K562 (cell line): ENCODE data around the gene ADD1. TPM values are rescaled to one million over a fixed set of nuclear protein-coding genes. Genes with fewer than 3 reads are reported as not detected.

ENCODE experiments used
- KLF10 ChIP-seq: fragments of 250-450 bp; sonication (Bioruptor Pico); IDR thresholded peaks from 2 replicates; pipeline ENCODE4 v1.6.1; 2021; ENCODE audit warnings: matching md5 sums
- SRSF9 ChIP-seq: fragments of 200-400 bp; formaldehyde crosslinking; IDR thresholded peaks from 2 replicates; pipeline ENCODE4 v1.6.1; 2017; ENCODE audit warnings: low read depth, low read length, borderline replicate concordance
- TCF3 ChIP-seq: sonication (generic); formaldehyde crosslinking; IDR thresholded peaks from 2 replicates; pipeline ENCODE4 v1.4.0; 2020; ENCODE audit warnings: mild to moderate bottlenecking, missing genetic modification reagents
- TEAD4 ChIP-seq, 2 experiments: sonication (generic) in 1 of 2; formaldehyde crosslinking in 1 of 2; IDR thresholded peaks; 2 replicates each; pipeline versions ENCODE4 v1.6.1 to v1.8.0; 2012 to 2022; ENCODE audit warnings: borderline replicate concordance in 1 of 2, inconsistent platforms in 1 of 2, low read length in 1 of 2, mild to moderate bottlenecking in 1 of 2, missing genetic modification reagents in 1 of 2
- ZC3H4 ChIP-seq: sonication (generic); formaldehyde crosslinking; IDR thresholded peaks from 2 replicates; pipeline ENCODE4 v1.9.0; 2021; ENCODE audit warnings: missing genetic modification reagents, borderline replicate concordance
- ZNF146 ChIP-seq: IDR thresholded peaks from one replicate; pipeline ENCODE4 v1.6.1; 2018; ENCODE audit warnings: missing compliant biosample characterization; ENCODE audit not compliant: unreplicated experiment
- polyA plus RNA-seq, 8 experiments: library from polyadenylated mRNA; depleted of rRNA in 4 of 8; stranded (reverse) in 5 of 8; unstranded in 3 of 8; fragments of >200 nt; fragmentation: Nextera tagmentation in 2 of 8; fragmentation: Illumina TruSeq in 1 of 8; extraction: Ambion mirVana in 2 of 8; extraction: Trizol in 1 of 8; gene quantifications; 2 replicates each; pipeline versions ENCODE4 v1.2.1 to v1.2.3, GENCODE V29; 2011 to 2014; ENCODE audit warnings: inconsistent platforms in 1 of 8, missing spikeins in 1 of 8
- total RNA-seq, 7 experiments: library from RNA; depleted of rRNA in 6 of 7; stranded (reverse); fragments of >200 nt in 6 of 7; fragmentation: Illumina TruSeq in 2 of 7; extraction: Trizol in 2 of 7; gene quantifications; 2 replicates each; pipeline versions ENCODE4 v1.2.1 to v1.2.3, GENCODE V29; 2011 to 2021; ENCODE audit warnings: low replicate concordance in 1 of 7
- TF ChIP-seq, protein P1 (sequence below), 2 experiments: fragments of 450-650 bp in 1 of 2; IDR thresholded peaks; 2 replicates each; pipeline ENCODE4 v1.6.1; 2011 to 2017; ENCODE audit warnings: low read depth in 2 of 2, antibody characterized with exemption in 1 of 2, borderline replicate concordance in 1 of 2, low read length in 1 of 2, mild to moderate bottlenecking in 1 of 2, mixed read lengths in 1 of 2; ENCODE audit not compliant: control insufficient read depth in 1 of 2
- TF ChIP-seq, protein P2 (sequence below): fragments of 150-350 bp; conservative IDR thresholded peaks from 2 replicates; pipeline ENCODE4 v1.6.1; 2014; ENCODE audit warnings: low read length

The ADD1 gene
- total and polyA plus RNA-seq, 9 of the 15 experiments (the other 6 are each of a cell fraction or from before 2014, with no cell fraction given): 17.5 to 153 (median 74.0) TPM

DNA sequence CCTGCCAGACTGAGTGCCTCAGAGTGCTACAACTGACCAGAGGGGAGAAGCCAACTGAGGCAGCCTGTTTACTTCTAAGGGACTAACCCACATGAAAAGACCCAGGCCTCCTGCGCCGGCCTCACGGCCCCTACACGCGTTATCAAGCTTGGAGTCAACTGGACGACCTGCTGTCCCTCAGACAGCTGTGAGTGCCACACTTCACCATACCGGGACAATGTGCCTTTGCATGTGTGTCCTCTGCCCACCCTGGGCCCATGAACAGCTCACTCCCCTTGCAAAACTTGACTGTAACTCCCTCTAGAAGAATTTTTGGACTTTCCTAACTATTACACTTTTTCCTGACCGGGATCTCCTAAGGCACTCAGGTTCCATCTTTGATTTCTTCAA lies 117.8 kb downstream of the ADD1 start (continued):
- TF ChIP-seq SRSF9: no peak
- TF ChIP-seq ZC3H4: no peak
- no peak for TF ChIP-seq ZNF146 (CRISPR knock-in tag)
- TF ChIP-seq TCF3 (CRISPR knock-in tag): no peak
- no peak for TF ChIP-seq TEAD4 (IDR thresholded peaks at IDR 0.05; ENCODE audit: low read length)
- TF ChIP-seq TEAD4 (CRISPR knock-in tag; IDR thresholded peaks at IDR 0.05; ENCODE audit: borderline replicate concordance): no peak
- no peak for TF ChIP-seq KLF10 (CRISPR knock-in tag)
- TF ChIP-seq, protein P1, sequence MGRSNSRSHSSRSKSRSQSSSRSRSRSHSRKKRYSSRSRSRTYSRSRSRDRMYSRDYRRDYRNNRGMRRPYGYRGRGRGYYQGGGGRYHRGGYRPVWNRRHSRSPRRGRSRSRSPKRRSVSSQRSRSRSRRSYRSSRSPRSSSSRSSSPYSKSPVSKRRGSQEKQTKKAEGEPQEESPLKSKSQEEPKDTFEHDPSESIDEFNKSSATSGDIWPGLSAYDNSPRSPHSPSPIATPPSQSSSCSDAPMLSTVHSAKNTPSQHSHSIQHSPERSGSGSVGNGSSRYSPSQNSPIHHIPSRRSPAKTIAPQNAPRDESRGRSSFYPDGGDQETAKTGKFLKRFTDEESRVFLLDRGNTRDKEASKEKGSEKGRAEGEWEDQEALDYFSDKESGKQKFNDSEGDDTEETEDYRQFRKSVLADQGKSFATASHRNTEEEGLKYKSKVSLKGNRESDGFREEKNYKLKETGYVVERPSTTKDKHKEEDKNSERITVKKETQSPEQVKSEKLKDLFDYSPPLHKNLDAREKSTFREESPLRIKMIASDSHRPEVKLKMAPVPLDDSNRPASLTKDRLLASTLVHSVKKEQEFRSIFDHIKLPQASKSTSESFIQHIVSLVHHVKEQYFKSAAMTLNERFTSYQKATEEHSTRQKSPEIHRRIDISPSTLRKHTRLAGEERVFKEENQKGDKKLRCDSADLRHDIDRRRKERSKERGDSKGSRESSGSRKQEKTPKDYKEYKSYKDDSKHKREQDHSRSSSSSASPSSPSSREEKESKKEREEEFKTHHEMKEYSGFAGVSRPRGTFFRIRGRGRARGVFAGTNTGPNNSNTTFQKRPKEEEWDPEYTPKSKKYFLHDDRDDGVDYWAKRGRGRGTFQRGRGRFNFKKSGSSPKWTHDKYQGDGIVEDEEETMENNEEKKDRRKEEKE (IDR thresholded peaks at IDR 0.05; ENCODE audit: borderline replicate concordance in 1 of 2, control insufficient read depth in 1 of 2, low read depth in 2 of 2, low read length in 1 of 2): no peak
- TF ChIP-seq, protein P2, sequence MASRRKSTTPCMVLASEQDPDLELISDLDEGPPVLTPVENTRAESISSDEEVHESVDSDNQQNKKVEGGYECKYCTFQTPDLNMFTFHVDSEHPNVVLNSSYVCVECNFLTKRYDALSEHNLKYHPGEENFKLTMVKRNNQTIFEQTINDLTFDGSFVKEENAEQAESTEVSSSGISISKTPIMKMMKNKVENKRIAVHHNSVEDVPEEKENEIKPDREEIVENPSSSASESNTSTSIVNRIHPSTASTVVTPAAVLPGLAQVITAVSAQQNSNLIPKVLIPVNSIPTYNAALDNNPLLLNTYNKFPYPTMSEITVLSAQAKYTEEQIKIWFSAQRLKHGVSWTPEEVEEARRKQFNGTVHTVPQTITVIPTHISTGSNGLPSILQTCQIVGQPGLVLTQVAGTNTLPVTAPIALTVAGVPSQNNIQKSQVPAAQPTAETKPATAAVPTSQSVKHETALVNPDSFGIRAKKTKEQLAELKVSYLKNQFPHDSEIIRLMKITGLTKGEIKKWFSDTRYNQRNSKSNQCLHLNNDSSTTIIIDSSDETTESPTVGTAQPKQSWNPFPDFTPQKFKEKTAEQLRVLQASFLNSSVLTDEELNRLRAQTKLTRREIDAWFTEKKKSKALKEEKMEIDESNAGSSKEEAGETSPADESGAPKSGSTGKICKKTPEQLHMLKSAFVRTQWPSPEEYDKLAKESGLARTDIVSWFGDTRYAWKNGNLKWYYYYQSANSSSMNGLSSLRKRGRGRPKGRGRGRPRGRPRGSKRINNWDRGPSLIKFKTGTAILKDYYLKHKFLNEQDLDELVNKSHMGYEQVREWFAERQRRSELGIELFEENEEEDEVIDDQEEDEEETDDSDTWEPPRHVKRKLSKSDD: no peak
